ENCODE measurements around the gene SH2D5. TPM values are rescaled to one million over a fixed set of nuclear protein-coding genes. Genes with fewer than 3 reads are reported as not detected.

SH2D5 gene
- 1.4 and 3.4 TPM in 2 replicates for total RNA-seq

DNA sequence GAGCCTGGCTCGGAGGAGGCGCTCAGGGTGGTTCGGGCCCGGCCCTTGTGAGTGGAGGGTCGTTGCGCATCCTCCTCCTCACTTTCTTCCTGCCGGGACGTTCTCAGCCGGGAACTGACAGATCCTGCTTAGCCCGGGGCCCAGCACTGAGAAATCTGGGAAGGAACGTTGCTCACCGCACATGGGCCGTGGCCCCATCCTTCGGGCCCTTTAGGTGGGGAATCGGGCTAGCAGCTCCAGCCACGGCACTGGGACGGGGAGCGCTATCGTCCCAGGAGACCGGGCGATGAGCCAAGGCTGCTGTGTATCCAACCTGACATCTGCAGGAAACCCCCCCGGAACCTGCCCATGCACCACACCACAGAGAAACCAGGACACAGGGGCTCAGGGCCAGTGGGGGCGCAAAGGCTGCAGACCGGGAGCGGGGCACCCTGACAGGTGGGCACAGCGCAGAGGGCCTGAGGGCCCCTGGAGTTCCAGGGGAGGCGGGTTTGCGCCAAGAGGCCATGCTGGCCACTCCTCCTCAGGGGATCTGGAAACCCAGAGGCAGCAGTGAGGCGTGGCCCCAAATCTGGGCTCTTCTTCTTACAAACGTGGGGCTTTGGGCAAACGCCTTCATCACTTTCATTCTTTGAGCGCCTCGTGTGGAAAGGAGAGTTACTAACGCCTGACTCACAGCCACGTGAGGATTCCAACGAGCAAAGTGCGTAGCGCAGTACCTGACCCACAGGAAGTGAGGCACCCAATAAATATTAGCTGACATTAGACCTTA is at the start of gene SH2D5:
SH2D5 (minus strand) TSS at position 116 of the 772 bp plus-strand sequence. CDS start 4,659 bp downstream, outside the sequence.
- peak; percentile 68 for DNase-seq (ENCODE audit: low read depth, low spot score)

DNA sequence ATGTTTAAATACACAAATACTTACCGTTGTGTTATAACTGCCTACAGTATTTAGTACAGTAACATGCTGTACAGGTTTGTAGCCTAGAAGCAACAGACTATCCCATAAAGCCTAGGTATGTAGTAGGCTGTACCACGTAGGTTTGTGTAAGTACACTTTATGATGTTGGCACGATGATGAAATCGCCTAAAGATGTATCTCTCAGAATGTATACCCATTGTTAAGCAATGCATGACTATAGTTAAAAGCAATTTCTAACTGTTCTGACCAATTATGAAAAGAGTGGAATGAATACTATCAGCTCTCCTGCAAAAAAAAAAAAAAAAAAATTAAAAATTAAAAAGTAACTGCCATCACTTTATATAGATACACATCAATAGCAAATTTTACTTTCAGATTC is 43.2 kb upstream of the SH2D5 start:
- no peak for DNase-seq (ENCODE audit: low read depth, low spot score)

DNA sequence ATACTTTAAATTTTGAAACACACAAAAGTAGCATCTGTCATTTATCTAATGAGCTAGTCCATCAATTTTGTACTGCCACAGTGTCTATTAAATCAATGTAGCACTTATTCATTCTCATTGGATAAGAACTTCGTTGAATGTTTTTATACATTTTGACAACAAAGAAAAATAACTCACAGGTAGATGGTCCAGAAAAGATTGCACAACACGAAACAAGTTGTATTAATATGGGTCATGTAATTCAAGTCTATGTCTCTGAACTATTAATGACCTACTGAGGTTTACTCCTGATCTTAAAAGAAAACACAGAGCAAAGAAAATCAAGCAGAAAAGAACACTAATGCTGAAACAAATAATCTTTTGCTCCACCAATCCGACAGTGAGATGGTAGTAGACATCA is 39.3 kb upstream of the SH2D5 start:
- no peak for DNase-seq (ENCODE audit: low read depth, low spot score)

DNA sequence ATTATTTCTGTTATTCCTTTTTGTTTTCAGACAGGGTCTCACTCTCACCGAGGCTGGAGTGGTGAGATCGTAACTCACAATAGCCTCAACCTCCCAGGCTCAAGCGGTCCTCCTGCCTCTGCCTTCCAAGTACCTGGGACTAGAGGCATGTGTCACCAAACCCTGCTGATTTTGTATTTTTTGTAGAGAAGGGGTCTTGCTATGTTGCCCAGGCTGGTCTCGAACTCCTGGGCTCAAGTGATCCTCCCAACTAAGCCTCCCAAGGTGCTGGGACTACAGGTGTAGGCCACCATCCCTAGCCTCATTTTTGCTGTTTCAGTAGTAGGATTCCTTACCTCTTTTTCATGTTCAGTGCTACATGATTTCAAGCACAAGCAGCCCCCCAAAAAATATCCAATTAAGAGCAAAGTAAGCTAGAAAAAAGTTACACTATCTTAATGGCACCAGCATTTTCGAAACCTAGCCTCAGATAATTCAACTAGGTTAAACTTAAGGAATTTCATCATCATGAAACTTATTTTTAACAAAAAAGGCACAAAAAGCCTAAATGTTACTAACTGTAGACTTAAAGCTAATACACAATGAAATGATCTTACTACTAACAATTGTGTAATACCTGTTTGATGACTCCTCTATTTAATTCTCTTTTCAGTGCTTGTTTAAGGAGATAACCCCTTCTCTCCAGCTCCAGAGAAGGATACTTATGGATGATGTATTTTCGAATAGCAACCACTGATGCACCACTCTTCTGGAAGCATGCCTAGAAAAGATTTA is 38.0 kb upstream of the SH2D5 start:
- DNase-seq (ENCODE audit: low read depth, low spot score), result no peak

DNA sequence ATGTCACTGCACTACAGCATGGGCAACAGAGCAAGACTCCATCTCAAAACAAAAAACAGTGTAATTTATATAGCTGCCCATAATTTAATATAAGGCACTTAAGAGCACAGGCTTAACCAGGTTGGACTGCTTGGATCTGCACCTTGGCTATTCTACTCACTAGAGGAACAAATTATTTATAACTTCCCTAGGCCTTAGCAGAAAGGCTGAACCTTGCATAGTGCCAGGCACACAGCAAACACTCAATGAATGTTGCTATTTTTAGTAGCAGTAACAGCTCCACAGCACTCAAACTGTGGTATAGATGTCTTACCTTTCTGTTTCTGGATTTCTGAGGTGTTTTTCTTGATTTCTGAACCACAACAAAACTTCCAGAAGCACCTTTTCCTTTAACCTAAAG is 34.8 kb upstream of the SH2D5 start:
- no peak for DNase-seq (ENCODE audit: low read depth, low spot score)

DNA sequence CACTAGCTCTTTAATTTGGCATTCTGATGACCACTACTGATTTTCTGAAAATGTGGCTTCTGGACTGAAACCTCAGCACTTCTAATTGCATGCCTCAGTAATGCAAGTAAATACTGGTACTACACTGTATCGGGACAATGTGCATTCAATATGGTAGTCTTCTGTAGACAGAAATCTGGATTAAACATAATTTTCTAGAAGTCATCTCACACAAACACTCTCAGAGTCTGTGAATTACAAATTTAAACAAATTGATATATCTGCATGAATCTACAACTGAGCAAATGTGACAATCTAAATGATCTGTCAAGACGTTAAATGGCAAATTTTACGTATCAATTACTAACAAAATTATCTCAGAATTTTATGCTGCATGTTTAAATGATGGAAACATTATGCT is 30.9 kb upstream of the SH2D5 start:
- no peak for DNase-seq (ENCODE audit: low read depth, low spot score)

DNA sequence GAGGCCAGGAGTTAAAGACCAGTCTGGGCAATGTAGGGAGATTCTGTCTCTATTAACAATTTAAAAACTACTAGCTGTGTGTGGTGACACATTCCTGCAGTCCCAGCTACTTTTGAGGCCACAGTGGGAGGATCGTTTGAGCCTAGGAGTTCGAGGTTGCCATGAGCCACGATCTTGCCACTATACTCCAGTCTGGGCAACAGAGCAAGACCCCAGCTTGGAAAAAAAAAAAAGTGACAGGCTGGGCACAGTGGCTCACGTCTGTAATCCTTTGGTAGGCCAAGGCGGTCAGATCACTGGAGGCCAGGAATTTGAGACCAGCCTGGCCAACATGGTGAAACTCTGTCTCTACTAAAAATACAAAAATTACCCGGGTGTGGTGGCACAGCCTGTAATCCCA is 27.8 kb upstream of the SH2D5 start:
- DNase-seq (ENCODE audit: low read depth, low spot score), result no peak

DNA sequence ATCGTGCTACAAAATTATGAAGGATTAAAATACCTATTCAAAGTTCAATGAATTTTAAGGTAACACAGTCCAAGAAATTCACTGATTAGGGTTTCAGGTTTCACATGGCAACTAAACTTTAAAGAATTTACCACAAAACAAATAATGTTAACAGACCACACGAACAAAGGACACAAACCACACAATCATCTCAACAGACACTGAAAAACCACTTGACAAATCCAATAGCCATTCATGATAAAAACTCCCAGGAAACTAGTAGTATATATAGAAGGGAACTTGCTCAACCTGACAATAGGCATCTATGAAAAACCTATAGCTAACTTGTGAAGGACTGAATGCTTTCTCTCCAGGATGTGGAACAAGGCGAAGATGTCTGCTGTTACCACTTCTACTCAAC is 21.1 kb upstream of the SH2D5 start:
- DNase-seq (ENCODE audit: low read depth, low spot score), result no peak

DNA sequence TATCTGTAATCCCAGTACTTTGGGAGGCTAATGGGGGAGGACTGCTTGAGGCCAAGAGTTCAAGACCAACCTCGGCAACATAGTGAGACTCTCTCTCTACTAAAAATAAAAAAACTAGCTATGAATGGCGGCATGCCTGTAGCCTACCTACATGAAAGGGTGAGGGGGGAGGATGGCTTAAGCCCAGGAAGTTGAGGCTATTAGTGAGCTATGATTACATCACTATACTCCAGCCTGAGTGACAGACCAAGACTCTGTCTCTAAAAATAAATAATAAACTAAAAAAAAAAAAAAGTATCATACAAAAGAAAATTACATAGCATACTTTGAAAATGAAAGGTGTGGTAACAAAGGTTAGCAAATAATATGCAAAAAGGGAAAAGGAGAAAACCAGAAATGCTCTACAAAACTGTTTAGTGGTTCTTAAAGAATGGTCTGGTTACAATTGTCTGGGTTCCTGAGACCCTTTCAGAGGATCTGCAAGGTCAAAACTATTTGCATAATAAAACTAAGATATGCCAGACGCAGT is 19.0 kb upstream of the SH2D5 start:
- no peak for DNase-seq (ENCODE audit: low read depth, low spot score)

DNA sequence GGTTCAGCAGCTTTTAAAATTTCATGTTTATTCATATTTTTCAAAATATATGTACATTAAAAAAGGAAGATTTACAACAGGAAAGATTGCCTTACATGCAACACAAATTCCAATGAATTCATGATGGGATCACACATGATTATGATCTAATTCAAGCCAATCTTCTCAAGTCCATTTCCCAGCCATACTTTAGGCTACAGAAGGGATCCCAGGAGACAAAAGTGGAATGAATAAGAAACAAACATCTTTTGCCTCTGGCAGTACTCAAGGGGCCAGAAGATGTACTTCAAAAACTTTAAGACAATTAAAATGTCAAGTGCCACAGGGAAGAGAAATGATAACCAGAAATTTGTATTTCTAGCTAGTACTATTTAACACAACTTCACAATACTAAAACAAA is 10.2 kb upstream of the SH2D5 start:
- DNase-seq (ENCODE audit: low read depth, low spot score), result no peak

DNA sequence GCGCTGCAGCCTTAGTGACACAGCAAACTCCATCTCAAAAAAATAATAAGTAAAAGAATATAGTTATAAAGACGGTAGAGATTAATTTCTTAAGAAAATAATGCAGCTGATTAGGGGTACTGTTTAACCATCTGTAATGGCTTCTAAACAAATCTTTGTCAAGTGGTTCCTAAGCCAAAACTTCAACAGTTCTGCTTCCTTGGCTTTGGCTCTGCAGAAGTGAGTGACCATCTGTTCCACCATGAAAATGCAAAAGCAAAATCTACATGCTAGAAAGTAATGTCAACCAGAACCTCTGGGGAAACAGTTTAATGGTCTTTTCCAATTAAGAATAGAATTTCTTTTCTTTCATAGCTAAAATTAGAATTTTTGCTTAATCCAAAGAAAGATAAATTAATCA is 8.3 kb upstream of the SH2D5 start:
- DNase-seq (ENCODE audit: low read depth, low spot score), result no peak

DNA sequence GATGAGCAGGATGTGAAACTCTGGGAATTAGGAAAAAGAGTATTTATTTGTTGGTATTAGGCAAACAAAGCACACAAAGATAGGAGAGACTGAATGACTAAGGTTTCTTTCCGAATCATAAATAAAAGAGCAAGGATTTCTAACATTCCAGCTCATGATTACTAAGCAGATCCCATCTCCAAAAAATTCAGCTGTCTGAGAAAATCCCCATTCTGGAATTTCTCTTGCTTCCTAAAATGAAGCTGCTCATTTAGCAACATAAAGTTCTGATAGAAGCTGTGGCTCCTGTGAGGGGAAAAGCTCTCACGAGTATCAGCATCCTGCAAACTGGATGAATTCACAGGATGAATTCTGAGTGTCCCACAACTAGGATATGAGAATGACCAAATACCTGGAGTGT is 6.7 kb upstream of the SH2D5 start:
- no peak for DNase-seq (ENCODE audit: low read depth, low spot score)

DNA sequence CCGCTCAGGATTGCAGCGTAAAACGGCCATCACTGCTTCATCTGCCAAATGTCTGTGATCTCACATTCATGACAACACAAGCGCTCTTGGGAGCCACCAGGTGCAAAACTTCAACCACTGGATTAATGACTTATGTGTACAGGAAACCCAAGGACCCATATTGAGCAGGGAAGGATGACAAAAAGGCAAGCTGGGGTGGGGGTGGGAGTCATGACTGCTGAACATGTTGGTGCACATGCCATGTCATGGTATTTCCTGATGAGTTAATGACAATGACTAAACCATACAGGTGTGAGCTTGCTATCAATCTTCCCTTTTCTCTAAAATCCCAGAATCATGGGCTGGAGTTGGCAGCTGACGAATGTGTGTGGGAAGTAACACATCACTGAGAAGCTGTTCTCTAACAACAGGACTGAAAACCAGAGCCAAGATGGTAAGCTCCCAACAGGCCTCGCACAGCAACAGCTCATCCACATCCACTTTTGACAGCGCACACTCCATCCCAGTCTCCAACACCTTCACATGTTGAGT is 3.1 kb upstream of the SH2D5 start:
- no peak for DNase-seq (ENCODE audit: low read depth, low spot score)

DNA sequence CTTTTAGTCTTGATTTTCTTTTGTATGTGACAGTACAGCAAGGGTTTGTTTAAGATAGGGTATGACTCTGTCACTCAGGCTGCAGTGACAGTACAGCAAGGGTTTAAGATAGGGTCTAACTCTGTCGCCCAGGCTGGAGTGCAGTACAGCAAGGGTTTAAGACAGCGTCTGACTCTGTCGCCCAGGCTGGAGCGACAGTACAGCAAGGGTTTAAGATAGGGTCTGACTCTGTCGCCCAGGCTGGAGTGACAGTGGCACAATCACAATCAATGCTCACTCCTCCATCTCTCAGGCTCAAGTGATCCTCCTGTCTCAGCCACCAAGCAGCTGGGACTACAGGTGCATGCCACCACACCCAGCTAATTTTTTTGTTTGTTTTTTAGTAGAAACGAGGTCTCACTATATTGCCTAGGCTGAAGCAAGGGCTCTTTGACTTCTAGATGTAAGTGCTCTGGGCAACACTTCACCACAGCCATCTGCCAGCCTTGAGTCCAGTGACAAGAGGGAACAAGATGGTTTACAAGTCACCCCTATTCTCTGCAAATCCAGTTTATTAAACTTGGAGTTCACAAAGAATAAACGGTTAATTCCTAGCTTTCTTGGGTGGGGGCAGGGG is 965 bp upstream of the SH2D5 start:
- DNase-seq (ENCODE audit: low read depth, low spot score), result no peak

DNA sequence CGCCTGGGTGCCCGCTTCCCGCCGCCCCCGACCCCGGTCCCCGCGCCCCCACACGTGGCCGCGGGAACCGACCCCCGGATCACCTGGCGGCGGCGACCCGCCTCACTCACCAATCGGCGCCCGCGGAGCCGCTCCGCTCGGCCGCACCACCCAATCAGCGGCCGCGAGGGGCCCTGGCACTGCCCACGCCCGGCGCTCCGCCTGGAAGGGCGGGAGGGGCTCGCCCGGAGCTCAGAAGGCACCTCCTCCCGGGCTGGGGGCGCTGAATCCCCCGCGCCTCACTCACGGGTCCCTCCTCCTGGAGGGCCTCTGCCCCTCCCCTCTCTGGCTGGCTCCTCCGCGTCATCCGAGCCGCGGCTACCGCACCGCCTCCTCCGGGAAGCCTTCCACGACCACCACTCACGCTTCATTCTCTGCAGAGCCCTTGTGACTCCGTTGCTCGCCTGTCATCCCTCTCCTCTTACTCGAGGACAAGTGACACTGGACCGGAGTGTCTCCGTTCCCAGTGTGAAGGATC is 374 bp downstream of the SH2D5 start:
- no peak for DNase-seq (ENCODE audit: low read depth, low spot score)

DNA sequence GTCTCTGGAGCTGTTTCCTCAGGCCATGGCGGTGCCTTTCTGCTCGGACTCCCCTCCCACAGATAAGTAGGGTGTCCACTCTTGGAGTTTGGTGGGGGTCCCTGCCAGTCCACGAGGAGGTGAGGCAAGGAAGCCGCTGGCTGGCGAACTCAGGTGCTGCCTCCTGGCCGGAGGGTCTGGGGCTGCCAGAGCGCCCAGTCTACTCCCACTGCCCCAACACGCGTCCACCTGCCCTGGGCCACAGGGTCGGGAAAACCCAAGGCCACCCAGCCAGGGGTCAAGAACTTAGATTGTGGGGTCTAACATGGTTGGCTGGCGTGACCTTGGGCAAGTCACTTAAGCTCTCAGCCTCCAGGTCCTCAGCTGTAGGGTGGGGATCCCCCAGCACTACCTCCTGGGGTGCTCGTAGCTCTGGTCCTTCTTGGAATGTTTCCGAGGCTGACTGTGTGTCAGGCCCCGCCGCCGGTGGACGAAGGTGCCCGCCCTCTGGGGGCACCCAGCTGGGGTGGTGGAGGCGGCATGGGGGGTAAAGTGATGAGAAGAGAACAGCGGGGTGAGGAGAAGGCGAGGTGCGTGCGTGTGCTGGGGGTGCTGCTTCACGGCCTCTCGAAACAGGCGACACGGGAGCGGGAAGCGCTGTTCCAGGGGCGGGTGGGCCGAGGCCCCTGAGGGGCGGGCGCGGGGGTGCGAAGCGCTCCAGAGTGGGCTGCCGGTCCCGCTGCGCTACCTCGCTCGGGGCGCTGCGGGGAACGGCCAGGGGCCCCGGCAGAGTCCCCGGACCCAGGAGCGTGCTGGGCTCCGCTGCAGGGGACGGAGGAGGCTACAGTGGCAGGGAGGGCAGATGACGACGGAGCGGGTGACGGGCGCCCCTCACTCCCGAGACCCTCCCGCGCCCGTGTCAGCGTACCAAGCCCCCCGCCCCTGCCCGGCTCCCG is 1.2 kb downstream of the SH2D5 start:
- DNase-seq (ENCODE audit: low read depth, low spot score), result no peak

DNA sequence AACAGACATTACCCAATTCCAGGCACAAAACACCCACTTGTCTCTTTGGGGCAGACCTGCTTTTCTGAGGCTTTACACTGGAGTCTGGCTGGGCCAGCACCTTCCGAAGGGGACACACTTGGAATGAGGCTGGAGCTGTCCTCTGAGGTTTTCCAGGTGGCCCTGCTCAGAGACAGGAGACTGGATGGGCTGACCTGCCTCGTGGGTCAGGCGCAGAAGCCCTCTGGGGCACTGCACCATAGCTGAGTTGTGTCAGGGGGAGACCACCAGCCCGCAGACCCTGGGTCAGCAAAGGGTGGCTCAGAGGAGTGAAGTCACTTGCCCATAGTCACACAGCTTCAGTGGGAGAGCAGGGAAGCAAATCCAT is 1.8 kb downstream of the SH2D5 start:
- no peak for DNase-seq (ENCODE audit: low read depth, low spot score)

DNA sequence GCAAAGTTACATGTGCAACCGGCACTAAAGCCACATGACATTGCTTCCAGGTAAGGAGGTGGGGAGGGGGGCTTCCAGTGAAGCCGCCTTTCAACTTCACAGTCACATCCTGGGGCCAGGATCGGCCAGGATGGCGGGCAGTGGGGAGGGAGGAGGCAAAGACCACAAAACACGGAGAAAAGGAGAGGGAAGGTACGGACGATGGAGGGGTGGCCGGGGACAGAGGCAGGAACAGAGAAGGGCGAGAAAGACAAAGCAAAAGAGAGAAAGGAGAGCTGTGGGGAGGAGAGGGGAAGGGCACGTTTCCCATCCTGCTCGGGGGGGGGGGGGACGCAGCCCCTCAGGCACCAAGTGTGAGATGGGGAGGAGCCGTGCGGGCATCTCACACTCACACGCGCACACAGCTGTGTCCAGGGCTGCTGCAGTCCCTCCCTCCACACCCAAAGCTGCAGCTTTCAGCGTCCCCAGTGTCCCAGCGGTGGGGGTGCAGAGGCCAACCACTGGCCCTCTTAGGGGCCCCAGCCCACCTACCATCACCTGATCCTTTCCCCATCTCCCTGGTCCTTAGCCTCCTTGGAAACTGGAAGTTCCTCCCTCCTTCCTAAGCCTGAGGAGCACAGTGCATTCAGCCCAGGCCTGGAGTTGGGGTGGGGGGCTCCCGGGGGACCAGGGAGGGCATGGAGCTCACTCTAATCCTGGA is 2.4 kb downstream of the SH2D5 start:
- no peak for DNase-seq (ENCODE audit: low read depth, low spot score)

DNA sequence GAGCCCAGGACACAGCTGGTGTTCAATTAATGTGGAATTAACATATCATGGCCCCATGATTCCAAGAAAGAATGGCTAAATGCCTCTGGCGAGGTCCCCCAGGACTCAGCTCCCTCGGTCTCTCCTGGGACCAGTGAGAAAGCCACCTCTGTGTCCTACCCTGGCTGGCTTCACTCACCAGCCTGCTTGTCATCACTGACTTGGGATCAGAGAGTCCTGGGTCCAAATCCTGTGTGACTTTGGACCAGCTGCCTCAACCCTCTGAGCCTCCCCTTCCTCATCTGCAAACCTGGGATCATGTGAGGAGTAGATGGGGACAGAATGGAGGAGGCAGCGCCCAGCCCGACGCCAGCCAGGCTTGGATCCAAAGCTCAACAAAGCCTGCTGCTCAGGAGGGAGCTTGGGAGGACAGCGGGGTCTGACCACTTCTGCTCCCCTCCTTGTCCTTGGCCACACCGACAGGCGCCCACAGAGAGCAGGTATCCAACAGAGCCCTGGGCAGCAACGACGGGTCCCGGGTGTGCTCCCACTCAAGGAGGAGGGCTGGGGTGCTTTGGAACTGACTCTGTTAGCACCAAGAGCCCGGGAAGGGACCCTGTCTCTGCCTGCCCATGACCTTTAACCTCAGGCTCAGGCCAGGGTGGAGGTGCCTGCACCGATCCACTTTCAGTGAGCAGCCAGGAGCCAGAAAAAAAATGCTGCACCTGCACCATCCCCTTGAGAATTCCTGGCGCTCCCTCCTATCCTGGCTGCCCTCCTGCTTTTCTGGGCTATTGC is 3.2 kb downstream of the SH2D5 start:
- no peak for DNase-seq (ENCODE audit: low read depth, low spot score)

All from pulmonary artery endothelial cell (primary cell).